GM12874 (cell line): Measurements from ENCODE around the gene TUNAR.

Experiments used
- TF ChIP-seq, protein P1 (sequence below): IDR thresholded peaks from 2 replicates; pipeline ENCODE4 v1.5.1; 2011; ENCODE audit warnings: low read depth, mild to moderate bottlenecking, control low read depth, low read length, moderate library complexity; ENCODE audit not compliant: insufficient read depth

Gene TUNAR

DNA sequence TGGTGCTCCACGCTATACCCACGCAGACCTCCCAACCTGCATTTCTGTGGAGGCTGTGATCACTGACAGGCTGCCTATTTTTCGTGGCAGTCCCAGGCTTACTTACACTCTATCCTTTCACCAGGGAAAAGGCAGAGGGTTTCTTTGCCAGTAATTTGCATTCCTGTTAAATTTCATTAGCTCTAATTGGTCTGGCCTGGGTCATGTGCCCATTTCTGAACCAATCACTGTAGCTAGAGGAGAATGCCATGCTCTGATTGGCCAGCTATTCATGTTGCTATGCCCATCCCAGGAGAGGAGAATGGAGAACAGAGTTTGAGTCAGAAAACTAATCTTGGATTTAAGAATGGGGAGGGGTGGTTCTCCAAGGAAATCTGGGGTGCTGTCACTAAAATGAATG lies 43.2 kb upstream of the TUNAR start:
- TF ChIP-seq, protein P1, sequence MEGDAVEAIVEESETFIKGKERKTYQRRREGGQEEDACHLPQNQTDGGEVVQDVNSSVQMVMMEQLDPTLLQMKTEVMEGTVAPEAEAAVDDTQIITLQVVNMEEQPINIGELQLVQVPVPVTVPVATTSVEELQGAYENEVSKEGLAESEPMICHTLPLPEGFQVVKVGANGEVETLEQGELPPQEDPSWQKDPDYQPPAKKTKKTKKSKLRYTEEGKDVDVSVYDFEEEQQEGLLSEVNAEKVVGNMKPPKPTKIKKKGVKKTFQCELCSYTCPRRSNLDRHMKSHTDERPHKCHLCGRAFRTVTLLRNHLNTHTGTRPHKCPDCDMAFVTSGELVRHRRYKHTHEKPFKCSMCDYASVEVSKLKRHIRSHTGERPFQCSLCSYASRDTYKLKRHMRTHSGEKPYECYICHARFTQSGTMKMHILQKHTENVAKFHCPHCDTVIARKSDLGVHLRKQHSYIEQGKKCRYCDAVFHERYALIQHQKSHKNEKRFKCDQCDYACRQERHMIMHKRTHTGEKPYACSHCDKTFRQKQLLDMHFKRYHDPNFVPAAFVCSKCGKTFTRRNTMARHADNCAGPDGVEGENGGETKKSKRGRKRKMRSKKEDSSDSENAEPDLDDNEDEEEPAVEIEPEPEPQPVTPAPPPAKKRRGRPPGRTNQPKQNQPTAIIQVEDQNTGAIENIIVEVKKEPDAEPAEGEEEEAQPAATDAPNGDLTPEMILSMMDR: no peak

DNA sequence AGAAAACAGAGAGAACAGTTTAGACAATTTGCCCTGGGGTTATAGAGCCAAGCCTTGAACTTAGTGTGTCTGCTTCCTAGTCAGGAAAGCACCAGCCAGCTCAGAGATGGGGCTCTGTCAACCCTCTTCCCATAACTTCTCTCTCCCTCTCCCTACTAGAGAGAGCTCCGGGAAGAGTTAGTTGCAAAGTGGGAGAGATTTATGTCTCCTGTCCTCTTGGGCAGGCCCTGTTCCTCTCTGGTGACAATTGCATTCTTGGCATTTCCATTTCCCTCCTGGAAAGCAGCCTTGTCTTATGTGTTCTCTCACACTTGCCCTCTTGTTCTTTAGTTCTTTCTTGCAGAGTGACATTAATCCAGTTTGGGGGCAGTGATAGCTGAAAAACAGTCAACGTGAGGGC lies 42.1 kb upstream of the TUNAR start:
- TF ChIP-seq, protein P1: no peak

DNA sequence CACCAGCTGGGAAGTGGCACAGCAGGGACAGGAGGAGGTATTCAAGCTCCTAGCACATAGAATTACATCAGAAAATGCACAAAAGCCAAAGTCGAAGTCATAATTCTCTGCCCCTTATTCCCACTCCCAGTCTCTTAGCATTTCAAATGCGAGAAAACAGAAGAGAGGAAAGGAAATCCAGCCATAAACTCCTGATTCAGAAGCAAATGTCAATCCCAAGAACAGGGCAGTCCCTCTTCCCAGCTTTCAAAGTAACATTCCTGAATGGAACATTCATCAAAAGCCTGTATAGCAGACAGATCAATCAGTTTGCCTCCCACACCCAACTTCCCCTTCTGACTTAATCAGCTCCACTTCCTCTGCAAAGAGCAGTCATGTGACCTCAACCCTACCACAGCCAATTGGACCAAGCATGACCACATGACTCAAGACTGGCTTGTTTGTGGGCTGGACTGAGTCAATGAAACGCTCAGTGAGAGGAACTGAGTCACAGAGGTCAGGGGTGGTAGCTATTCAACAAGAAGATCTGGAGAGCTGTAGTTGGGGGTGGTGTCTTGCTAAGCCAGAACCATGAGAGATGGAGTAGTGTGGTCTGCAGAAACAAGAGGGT lies 41.4 kb upstream of the TUNAR start:
- TF ChIP-seq, protein P1: no peak

DNA sequence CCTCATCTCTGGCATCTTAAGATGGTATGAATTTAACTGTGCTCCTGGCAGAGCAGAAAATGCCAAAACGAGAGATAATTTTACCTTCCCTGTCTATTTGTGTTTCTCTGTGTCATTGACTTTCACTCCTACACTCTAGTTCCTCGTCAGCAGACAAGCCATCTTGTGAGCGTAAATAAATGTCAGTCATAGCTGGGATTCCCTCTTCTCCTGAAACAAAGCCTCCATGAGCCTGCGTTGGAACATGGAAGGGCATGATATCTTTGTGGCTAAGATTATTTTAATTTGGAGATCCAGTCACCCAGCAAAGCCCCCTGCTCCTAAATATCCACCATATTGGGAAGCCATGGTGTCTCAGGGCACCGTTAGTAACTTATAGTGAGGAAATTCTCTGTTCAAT lies 37.8 kb upstream of the TUNAR start:
- TF ChIP-seq, protein P1: no peak

DNA sequence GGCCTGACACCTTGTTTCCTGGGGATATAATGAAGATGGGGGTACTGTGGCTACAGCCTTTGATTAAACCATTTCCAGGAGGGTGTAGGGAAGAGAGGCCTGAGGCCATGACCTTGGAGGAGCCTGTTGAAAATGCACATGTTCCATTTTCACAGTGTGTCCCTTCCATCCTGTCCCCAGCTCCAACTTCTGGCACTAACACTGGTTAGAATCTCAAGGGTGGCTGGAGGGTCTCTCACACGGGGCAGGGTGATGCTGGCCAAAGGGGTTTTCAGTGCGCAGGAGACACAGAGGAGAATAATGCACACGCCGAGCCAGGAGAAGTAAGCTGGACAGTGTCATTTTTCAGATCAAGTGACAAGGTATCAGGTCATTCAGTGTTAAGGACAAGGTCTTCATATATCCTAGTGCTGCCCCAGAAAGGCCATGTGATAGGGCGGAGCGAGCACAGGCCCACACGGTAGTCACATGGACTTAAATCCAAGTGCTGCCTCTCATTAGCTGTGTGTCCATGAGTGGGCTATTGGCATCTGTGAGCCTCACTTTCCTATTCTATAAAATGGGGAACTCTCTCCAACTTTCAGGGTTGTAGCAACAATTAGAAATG lies 36.4 kb upstream of the TUNAR start:
- TF ChIP-seq, protein P1: no peak

DNA sequence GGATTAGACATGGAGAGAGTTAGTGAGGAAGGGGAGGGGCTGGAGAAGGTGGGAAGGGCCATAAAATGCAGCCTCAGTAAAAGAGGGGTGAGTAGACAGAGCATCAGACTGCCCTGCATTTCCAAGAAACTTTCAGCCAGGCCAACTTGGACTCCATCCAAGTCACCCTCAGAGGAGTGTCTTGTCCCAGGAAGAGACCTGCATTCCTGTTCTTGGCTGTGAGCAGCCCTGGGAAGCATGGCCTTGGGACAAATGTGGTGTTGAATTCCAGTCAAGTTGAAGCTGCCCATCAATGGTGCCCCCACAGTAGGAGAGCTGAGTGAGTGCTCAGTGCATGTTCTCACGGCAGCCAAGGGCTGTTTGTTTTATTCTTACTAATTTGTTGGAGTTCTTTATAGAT lies 35.0 kb upstream of the TUNAR start:
- TF ChIP-seq, protein P1: no peak

DNA sequence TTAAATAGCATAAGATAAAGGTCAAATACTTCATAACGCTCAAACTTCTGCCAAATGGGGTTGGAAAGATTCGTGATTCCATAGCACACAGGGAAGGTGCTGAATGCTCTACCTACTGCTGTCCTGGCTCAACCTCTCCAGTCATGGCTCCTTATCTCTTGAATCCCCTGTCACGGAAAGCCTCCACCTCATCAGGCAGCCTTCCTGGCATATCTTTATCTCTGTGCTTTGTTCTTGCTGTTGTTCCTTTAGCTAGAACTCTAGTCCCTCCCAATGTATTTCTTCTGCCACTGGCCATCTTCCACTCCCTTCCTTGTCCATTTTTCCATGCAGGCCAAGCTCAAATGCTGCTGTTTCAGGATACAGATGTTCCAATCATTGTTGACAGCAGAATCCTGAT lies 26.9 kb upstream of the TUNAR start:
- TF ChIP-seq, protein P1: no peak
